MCF 10A (cell line): Measurements from ENCODE around the gene SCARB1. TPM values are rescaled to one million over a fixed set of nuclear protein-coding genes. Genes with fewer than 3 reads are reported as not detected.
A peak's percentile ranks its signal among the peaks of the same experiment; 100 is the strongest.

Experiments
- BruUV-seq: library from RNA; stranded (reverse); fragments of 400-500 nt; replicated peaks from 2 replicates; lab custom pipeline; 2021; lab: Mats Ljungman, UMichigan
- CTCF ChIA-PET: fragments of 300-600 bp; sonication (Branson Sonifier 250); formaldehyde crosslinking; extraction: SDS; loops from one replicate; lab custom pipeline; 2021; ENCODE audit warnings: antibody characterized with exemption, inconsistent platforms; lab: Yijun Ruan, JAX
- POLR2A ChIA-PET: fragments of 300-600, 350-650 bp; sonication (Branson Sonifier 250); formaldehyde crosslinking; extraction: SDS; loops from one replicate; lab custom pipeline; 2020; ENCODE audit warnings: antibody characterized with exemption, inconsistent platforms; lab: Yijun Ruan, JAX
- DNase-seq: peaks from one replicate; pipeline ENCODE4 v3.0.0-alpha.2; 2018; ENCODE audit not compliant: unreplicated experiment
- H3K27ac Mint-ChIP-seq: one replicate; pipeline ENCODE4 v1.8.0; 2022; ENCODE audit warnings: mild to moderate bottlenecking, low read depth, mixed read lengths; ENCODE audit not compliant: unreplicated experiment
- H3K27me3 Mint-ChIP-seq: one replicate; pipeline ENCODE4 v1.8.0; 2022; ENCODE audit warnings: mixed read lengths; ENCODE audit not compliant: insufficient read depth, unreplicated experiment
- H3K36me3 Mint-ChIP-seq: one replicate; pipeline ENCODE4 v1.8.0; 2022; ENCODE audit warnings: mild to moderate bottlenecking, moderate library complexity, mixed read lengths; ENCODE audit not compliant: insufficient read depth, unreplicated experiment
- H3K4me1 Mint-ChIP-seq: one replicate; pipeline ENCODE4 v1.8.0; 2022; ENCODE audit warnings: mixed read lengths; ENCODE audit not compliant: insufficient read depth, unreplicated experiment
- H3K4me3 Mint-ChIP-seq: one replicate; pipeline ENCODE4 v1.8.0; 2022; ENCODE audit warnings: mild to moderate bottlenecking, moderate library complexity, mixed read lengths; ENCODE audit not compliant: unreplicated experiment
- H3K9me3 Mint-ChIP-seq: one replicate; pipeline ENCODE4 v1.8.0; 2022; ENCODE audit warnings: mixed read lengths; ENCODE audit not compliant: unreplicated experiment
- intact Hi-C: fragments of 100-400 bp; cut with micrococcal nuclease; formaldehyde crosslinking; loops from 2 replicates; pipeline ENCODE4 v1.14.1; 2022
- total RNA-seq: library from RNA; stranded (reverse); gene quantifications from 2 replicates; pipeline ENCODE4 v1.2.3, GENCODE V29; 2022
- TF ChIP-seq, protein P1 (sequence below): fragments of 200-600 bp; IDR thresholded peaks from one replicate; pipeline ENCODE4 v1.8.0; 2022; ENCODE audit warnings: antibody characterized with exemption, mild to moderate bottlenecking; ENCODE audit not compliant: unreplicated experiment

The SCARB1 gene
- total RNA-seq, 1 experiment from 2014 or later: 71.0 TPM

- CTCF ChIA-PET: interaction anchor here (0.7 to 1.6 kb wide), 4 partner anchors 12 to 117 kb away, joined by 3 to 5 read pairs (median 3); no protein-coding TSS in a partner anchor
Observed at GRCh38 chr12:124753228-124753591, 110.5 kb downstream of the SCARB1 start.

GRCh38 chr12:124752437-124753227, 111.0 kb downstream of the SCARB1 start:
- BruUV-seq: no TSS peak
- CTCF ChIA-PET: interaction anchor here (0.6 to 1.6 kb wide), 10 partner anchors 8 to 268 kb away, joined by 3 to 9 read pairs (median 4); no protein-coding TSS in a partner anchor

More at GRCh38 chr12:124753228-124753591, 110.5 kb downstream of the SCARB1 start:
- no peak for DNase-seq
- no peak overlapping the region for H3K27ac Mint-ChIP-seq
- no peak overlapping the region for H3K4me3 Mint-ChIP-seq
- H3K4me1 Mint-ChIP-seq: peaks cover 36% of the 10 kb centered on the region
- H3K27me3 Mint-ChIP-seq: no peaks in the 10 kb centered on the region
- no TSS peak for BruUV-seq
- TF ChIP-seq, protein P1, sequence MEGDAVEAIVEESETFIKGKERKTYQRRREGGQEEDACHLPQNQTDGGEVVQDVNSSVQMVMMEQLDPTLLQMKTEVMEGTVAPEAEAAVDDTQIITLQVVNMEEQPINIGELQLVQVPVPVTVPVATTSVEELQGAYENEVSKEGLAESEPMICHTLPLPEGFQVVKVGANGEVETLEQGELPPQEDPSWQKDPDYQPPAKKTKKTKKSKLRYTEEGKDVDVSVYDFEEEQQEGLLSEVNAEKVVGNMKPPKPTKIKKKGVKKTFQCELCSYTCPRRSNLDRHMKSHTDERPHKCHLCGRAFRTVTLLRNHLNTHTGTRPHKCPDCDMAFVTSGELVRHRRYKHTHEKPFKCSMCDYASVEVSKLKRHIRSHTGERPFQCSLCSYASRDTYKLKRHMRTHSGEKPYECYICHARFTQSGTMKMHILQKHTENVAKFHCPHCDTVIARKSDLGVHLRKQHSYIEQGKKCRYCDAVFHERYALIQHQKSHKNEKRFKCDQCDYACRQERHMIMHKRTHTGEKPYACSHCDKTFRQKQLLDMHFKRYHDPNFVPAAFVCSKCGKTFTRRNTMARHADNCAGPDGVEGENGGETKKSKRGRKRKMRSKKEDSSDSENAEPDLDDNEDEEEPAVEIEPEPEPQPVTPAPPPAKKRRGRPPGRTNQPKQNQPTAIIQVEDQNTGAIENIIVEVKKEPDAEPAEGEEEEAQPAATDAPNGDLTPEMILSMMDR: no peak
- peaks cover 9% of the 10 kb centered on the region for H3K9me3 Mint-ChIP-seq
- intact Hi-C loops: no loop called here
- peaks cover 7% of the 10 kb centered on the region for H3K36me3 Mint-ChIP-seq
- POLR2A ChIA-PET: interaction anchor here (1.6 kb wide), 1 partner anchor 12 kb away, joined by 8 read pairs; no protein-coding TSS in a partner anchor

GRCh38 chr12:124751654-124752355, 111.9 kb downstream of the SCARB1 start:
- peak overlapping the region; percentile 33 for H3K4me3 Mint-ChIP-seq
- TF ChIP-seq, protein P1: no peak
- no peaks in the 10 kb centered on the region for H3K27me3 Mint-ChIP-seq
- BruUV-seq: no TSS peak
- ChIA-PET POLR2A (interaction anchor here (0.6 to 2.2 kb wide), 10 partner anchors 12 to 1075 kb away, joined by 3 to 15 read pairs (median 4); no protein-coding TSS in a partner anchor), CTCF (interaction anchor here (0.6 to 2.7 kb wide), 9 partner anchors 11 to 715 kb away, joined by 3 to 10 read pairs (median 4); no protein-coding TSS in a partner anchor)
- H3K9me3 Mint-ChIP-seq: no peaks in the 10 kb centered on the region
- peaks cover 44% of the 10 kb centered on the region for H3K4me1 Mint-ChIP-seq
- peaks cover 7% of the 10 kb centered on the region for H3K36me3 Mint-ChIP-seq
- intact Hi-C loops: no loop called here
- DNase-seq: no peak
- peak overlapping the region; percentile 13 for H3K27ac Mint-ChIP-seq

More at GRCh38 chr12:124752437-124753227, 111.0 kb downstream of the SCARB1 start:
- peak; percentile 78 for DNase-seq
- POLR2A ChIA-PET: interaction anchor here (0.6 to 2.2 kb wide), 9 partner anchors 12 to 1075 kb away, joined by 3 to 15 read pairs (median 4); no protein-coding TSS in a partner anchor
- Mint-ChIP-seq H3K4me1 (peaks cover 39% of the 10 kb centered on the region), H3K36me3 (peaks cover 7% of the 10 kb centered on the region), H3K27ac (peak overlapping the region; percentile 13), H3K9me3 (peaks cover 5% of the 10 kb centered on the region), H3K27me3 (no peaks in the 10 kb centered on the region), H3K4me3 (peak overlapping the region; percentile 33)
- TF ChIP-seq, protein P1: no peak
- intact Hi-C loops: no loop called here
